ENCODE data around the gene PFKFB4. TPM values are rescaled to one million over a fixed set of nuclear protein-coding genes. Genes with fewer than 3 reads are reported as not detected.

PFKFB4 gene
- total RNA-seq, 3 donors from 2014 or later (not counting 1 experiment from before 2014, with no cell fraction given): 2.4 to 4.3 (median 3.6) TPM

GRCh38 chr3:48595526-48596121 lies 39.0 kb upstream of the PFKFB4 start:
- Mint-ChIP-seq H3K4me3 (no peak overlapping the region), H3K4me1 (peaks cover 0 to 18% of the 10 kb centered on the region in 2 donors), H3K36me3 (no peaks in the 10 kb centered on the region), H3K27ac (peak overlapping the region in 1 of 2 donors; percentile 35), H3K9me3 (no peaks in the 10 kb centered on the region), H3K27me3 (ENCODE audit: low read depth in 2 of 2) (peaks cover 7 to 19% of the 10 kb centered on the region in 2 donors)
- Histone ChIP-seq H3K4me3 (ENCODE audit: low read length) (no peak overlapping the region), H3K4me1 (ENCODE audit: control insufficient read depth, insufficient read depth, low read length) (no peaks in the 10 kb centered on the region), H3K27me3 (ENCODE audit: control insufficient read depth, insufficient read depth, low read length) (peaks cover 2% of the 10 kb centered on the region), H3K9me3 (ENCODE audit: control insufficient read depth, insufficient read depth, low read length) (no peaks in the 10 kb centered on the region), H3K36me3 (ENCODE audit: control insufficient read depth, insufficient read depth, low read length) (peaks cover 23% of the 10 kb centered on the region), H3K27ac (ENCODE audit: low read length) (no peak overlapping the region)
- ATAC-seq (peak in 1 of 3 donors; percentile 58), DNase-seq (no peak)
- intact Hi-C loops (cut with micrococcal nuclease): no loop called here
- 59% methylated on average over 10 of the region's 10 CpGs for whole genome bisulfite sequencing (ENCODE audit: insufficient coverage)
- TF ChIP-seq, protein P1, sequence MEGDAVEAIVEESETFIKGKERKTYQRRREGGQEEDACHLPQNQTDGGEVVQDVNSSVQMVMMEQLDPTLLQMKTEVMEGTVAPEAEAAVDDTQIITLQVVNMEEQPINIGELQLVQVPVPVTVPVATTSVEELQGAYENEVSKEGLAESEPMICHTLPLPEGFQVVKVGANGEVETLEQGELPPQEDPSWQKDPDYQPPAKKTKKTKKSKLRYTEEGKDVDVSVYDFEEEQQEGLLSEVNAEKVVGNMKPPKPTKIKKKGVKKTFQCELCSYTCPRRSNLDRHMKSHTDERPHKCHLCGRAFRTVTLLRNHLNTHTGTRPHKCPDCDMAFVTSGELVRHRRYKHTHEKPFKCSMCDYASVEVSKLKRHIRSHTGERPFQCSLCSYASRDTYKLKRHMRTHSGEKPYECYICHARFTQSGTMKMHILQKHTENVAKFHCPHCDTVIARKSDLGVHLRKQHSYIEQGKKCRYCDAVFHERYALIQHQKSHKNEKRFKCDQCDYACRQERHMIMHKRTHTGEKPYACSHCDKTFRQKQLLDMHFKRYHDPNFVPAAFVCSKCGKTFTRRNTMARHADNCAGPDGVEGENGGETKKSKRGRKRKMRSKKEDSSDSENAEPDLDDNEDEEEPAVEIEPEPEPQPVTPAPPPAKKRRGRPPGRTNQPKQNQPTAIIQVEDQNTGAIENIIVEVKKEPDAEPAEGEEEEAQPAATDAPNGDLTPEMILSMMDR (IDR thresholded peaks at IDR 0.05): no peak

DNA sequence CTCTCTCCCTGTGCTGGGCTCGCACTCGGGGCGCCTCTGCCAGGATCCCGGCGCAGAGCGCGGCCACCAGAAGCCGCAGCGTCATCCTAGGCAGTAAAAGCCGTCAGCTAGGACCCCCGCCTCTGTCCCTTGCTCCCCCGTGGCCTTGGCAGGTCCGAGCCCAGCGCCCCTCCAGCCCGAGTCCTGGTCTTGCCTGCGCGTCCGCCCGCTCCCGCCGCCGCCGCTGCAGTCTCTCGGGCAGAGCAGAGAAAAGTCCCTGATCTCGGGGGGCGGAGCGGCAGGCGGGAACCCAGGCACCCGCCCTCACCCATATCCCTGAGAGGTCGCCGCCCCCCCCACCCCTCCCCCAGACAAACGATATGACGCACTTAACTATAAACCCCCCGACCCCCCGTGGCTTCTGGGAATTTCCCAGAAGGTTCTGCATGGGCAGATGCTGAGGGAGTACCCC lies 38.5 kb upstream of the PFKFB4 start, which contains the start of gene COL7A1:
COL7A1 (minus strand) TSS at position 255 of the 451 bp plus-strand sequence; CDS start at position 85, 170 bp downstream.
- TF ChIP-seq, protein P1 (IDR thresholded peaks at IDR 0.05): no peak
- intact Hi-C loops (cut with micrococcal nuclease): no loop called here
- Histone ChIP-seq H3K9me3 (ENCODE audit: control insufficient read depth, insufficient read depth, low read length) (no peaks in the 10 kb centered on the region), H3K4me1 (ENCODE audit: control insufficient read depth, insufficient read depth, low read length) (no peaks in the 10 kb centered on the region), H3K27me3 (ENCODE audit: control insufficient read depth, insufficient read depth, low read length) (peaks cover 2% of the 10 kb centered on the region), H3K36me3 (ENCODE audit: control insufficient read depth, insufficient read depth, low read length) (peaks cover 18% of the 10 kb centered on the region), H3K4me3 (ENCODE audit: low read length) (no peak within 1 kb of the TSS), H3K27ac (ENCODE audit: low read length) (no peak within 1 kb of the TSS)
- Mint-ChIP-seq H3K4me3 (no peak within 1 kb of the TSS), H3K9me3 (no peaks in the 10 kb centered on the region), H3K4me1 (peaks cover 0 to 18% of the 10 kb centered on the region in 2 donors), H3K36me3 (no peaks in the 10 kb centered on the region), H3K27me3 (ENCODE audit: low read depth in 2 of 2) (peaks cover 7 to 20% of the 10 kb centered on the region in 2 donors), H3K27ac (peak within 1 kb of the TSS in 1 of 2 donors; percentile 35)
- peak in 1 of 2 donors; percentile 52 for DNase-seq
- ATAC-seq: peak in 2 of 3 donors; percentile 57 to 62
- WGBS (ENCODE audit: insufficient coverage): 3% methylated on average over 33 of the region's 35 CpGs

DNA sequence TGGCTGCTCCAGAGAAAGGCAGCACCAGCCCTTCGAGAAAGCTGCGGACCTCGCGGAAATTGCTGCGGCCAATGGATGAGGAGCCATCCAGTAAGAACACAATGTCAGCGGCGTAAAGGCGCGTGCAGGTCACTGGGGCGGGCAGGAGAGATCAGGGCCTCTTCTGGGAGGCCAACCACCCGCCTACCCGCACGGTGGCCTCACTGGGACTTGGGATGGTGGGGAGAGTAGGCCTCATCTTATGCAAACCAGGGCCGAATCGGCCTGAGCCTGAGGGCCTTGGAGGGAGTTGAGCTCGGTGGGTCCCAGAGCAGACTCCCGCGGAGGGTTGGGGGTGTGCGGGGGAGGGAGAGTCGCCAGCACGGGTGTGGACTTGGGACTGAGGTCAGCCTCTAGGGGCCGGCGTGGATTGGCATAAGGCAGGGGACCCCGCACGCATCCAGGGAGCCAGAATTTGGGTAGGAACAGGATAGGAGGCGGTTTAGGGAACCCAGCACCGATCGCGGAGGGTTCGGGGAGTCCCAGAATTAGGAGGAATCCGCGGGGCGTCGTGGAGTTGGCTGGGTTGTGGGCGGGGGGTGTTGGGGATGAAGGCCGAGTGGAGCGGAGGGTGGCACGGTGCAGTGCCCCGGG lies 37.9 kb upstream of the PFKFB4 start:
- intact Hi-C loops (cut with micrococcal nuclease): no loop called here
- Histone ChIP-seq H3K27ac (ENCODE audit: low read length) (no peak overlapping the region), H3K27me3 (ENCODE audit: control insufficient read depth, insufficient read depth, low read length) (peaks cover 2% of the 10 kb centered on the region), H3K4me3 (ENCODE audit: low read length) (no peak overlapping the region), H3K36me3 (ENCODE audit: control insufficient read depth, insufficient read depth, low read length) (peaks cover 12% of the 10 kb centered on the region), H3K4me1 (ENCODE audit: control insufficient read depth, insufficient read depth, low read length) (no peaks in the 10 kb centered on the region), H3K9me3 (ENCODE audit: control insufficient read depth, insufficient read depth, low read length) (no peaks in the 10 kb centered on the region)
- Mint-ChIP-seq H3K27me3 (ENCODE audit: low read depth in 2 of 2) (peaks cover 12 to 25% of the 10 kb centered on the region in 2 donors), H3K27ac (no peak overlapping the region), H3K36me3 (no peaks in the 10 kb centered on the region), H3K4me3 (no peak overlapping the region), H3K9me3 (no peaks in the 10 kb centered on the region), H3K4me1 (peaks cover 0 to 18% of the 10 kb centered on the region in 2 donors)
- no peak for ATAC-seq
- no peak for DNase-seq
- WGBS (ENCODE audit: insufficient coverage): 34% methylated on average over 39 of the region's 39 CpGs
- TF ChIP-seq, protein P1 (IDR thresholded peaks at IDR 0.05): no peak
